Epithelial cell of proximal tubule (primary cell): ENCODE measurements around the gene DNM2. TPM values are rescaled to one million over a fixed set of nuclear protein-coding genes. Genes with fewer than 3 reads are reported as not detected.
A peak's percentile ranks its signal among the peaks of the same experiment; 100 is the strongest.

Experiments
- DNase-seq: peaks from one replicate; pipeline ENCODE4 v3.0.0-alpha.2; 2011; ENCODE audit warnings: low read depth
- H3K4me3 ChIP-seq: 2 replicates; pipeline ENCODE4 v1.5.1; 2011; ENCODE audit warnings: low read depth, mild to moderate bottlenecking, low read length
- CTCF ChIP-seq: conservative IDR thresholded peaks from 2 replicates; pipeline ENCODE4 v1.5.1; 2012; ENCODE audit warnings: low read depth, mild to moderate bottlenecking, low read length
- total RNA-seq: library from RNA; depleted of rRNA; stranded (reverse); fragments of >200 nt; gene quantifications from 2 replicates; pipeline ENCODE4 v1.2.3, GENCODE V29; 2015

DNM2 gene
- total RNA-seq, 1 donor from 2014 or later: 94.5 TPM

GRCh38 chr19:10858204-10858828 is 140.4 kb downstream of the DNM2 start:
- TF ChIP-seq CTCF: peak; percentile 83

GRCh38 chr19:10861103-10861651 is 143.3 kb downstream of the DNM2 start:
- H3K4me3 ChIP-seq: no peak overlapping the region
- no peak for DNase-seq
- peak; percentile 52 for TF ChIP-seq CTCF

More at GRCh38 chr19:10858204-10858828, 140.4 kb downstream of the DNM2 start:
- no peak for DNase-seq
- H3K4me3 ChIP-seq: no peak overlapping the region

GRCh38 chr19:10862561-10863106 is 144.8 kb downstream of the DNM2 start:
- no peak overlapping the region for H3K4me3 ChIP-seq
- no peak for TF ChIP-seq CTCF
- DNase-seq: no peak

GRCh38 chr19:10863107-10863717 is 145.3 kb downstream of the DNM2 start:
- peak; percentile 23 for DNase-seq
- H3K4me3 ChIP-seq: no peak overlapping the region
- TF ChIP-seq CTCF: no peak

GRCh38 chr19:10864538-10864899 is 146.6 kb downstream of the DNM2 start:
- TF ChIP-seq CTCF: peak; percentile 97
- no peak for DNase-seq
- H3K4me3 ChIP-seq: no peak overlapping the region

- no peak for DNase-seq
- no peak overlapping the region for H3K4me3 ChIP-seq
- no peak for TF ChIP-seq CTCF
These were observed 148.6 kb downstream of the DNM2 start for GRCh38 chr19:10866495-10866894.
